OCI-LY7 (cell line): ENCODE data around the gene TIMM10B. TPM values are rescaled to one million over a fixed set of nuclear protein-coding genes. Genes with fewer than 3 reads are reported as not detected.

Experiments used
- BruUV-seq: library from RNA; stranded (reverse); fragments of 400-500 nt; replicated peaks from 2 replicates; lab custom pipeline; 2021; lab: Mats Ljungman, UMichigan
- CTCF ChIA-PET: fragments of 300-600 bp; sonication (Branson Sonifier 250); formaldehyde crosslinking; loops from one replicate; lab custom pipeline; 2022; ENCODE audit warnings: antibody characterized with exemption; ENCODE audit not compliant: unreplicated experiment; lab: Charles Lee
- POLR2A ChIA-PET: fragments of 300-600 bp; sonication (Branson Sonifier 250); formaldehyde crosslinking; loops from one replicate; lab custom pipeline; 2022; ENCODE audit warnings: antibody characterized with exemption; lab: Charles Lee
- DNase-seq: peaks from one replicate; pipeline ENCODE4 v3.0.0-alpha.2; 2015; ENCODE audit warnings: low spot score
- H2AFZ ChIP-seq: fragments of 200-600 bp; sonication (generic), shearing (Covaris generic); 2 replicates; pipeline ENCODE4 v1.6.1; 2014; ENCODE audit warnings: mild to moderate bottlenecking, antibody characterized with exemption, low read length, moderate library complexity
- H3K27ac ChIP-seq: fragments of 200-600 bp; sonication (generic); 2 replicates; pipeline ENCODE4 v1.5.1; 2014; ENCODE audit warnings: mixed run types, low read depth, mild to moderate bottlenecking, moderate library complexity, low read length, inconsistent platforms; ENCODE audit not compliant: poor library complexity, severe bottlenecking
- H3K36me3 ChIP-seq: fragments of 200-600 bp; sonication (generic); 2 replicates; pipeline ENCODE4 v1.6.1; 2014; ENCODE audit warnings: mild to moderate bottlenecking, antibody characterized with exemption, low read length, moderate library complexity, mixed read lengths; ENCODE audit not compliant: insufficient read depth
- H3K4me1 ChIP-seq: fragments of 200-600 bp; sonication (generic); 2 replicates; pipeline ENCODE4 v1.5.1; 2014; ENCODE audit warnings: mild to moderate bottlenecking, low read length; ENCODE audit not compliant: insufficient read depth, poor library complexity, severe bottlenecking
- H3K4me2 ChIP-seq: fragments of 200-600 bp; sonication (generic); 2 replicates; pipeline ENCODE4 v1.6.1; 2014; ENCODE audit warnings: mild to moderate bottlenecking, low read length
- H3K4me3 ChIP-seq: fragments of 200-600 bp; sonication (generic); 2 replicates; pipeline ENCODE4 v1.5.1; 2014; ENCODE audit warnings: mild to moderate bottlenecking, low read depth, low read length; ENCODE audit not compliant: poor library complexity, severe bottlenecking
- H3K79me2 ChIP-seq: fragments of 200-600 bp; sonication (generic); 2 replicates; pipeline ENCODE4 v1.6.1; 2016; ENCODE audit warnings: low read depth, mild to moderate bottlenecking, low read length, moderate library complexity, mixed read lengths; ENCODE audit not compliant: insufficient read depth
- H3K9me2 ChIP-seq: fragments of 200-600 bp; sonication (generic); 2 replicates; pipeline ENCODE4 v1.6.1; 2016; ENCODE audit warnings: mild to moderate bottlenecking, low read length, mixed read lengths; ENCODE audit not compliant: insufficient read depth
- H3K9me3 ChIP-seq: fragments of 200-600 bp; sonication (generic); 2 replicates; pipeline ENCODE4 v1.6.1; 2014; ENCODE audit warnings: mild to moderate bottlenecking, mixed run types, low read length, mixed read lengths
- H4K20me1 ChIP-seq: fragments of 200-600 bp; sonication (generic); 2 replicates; pipeline ENCODE4 v1.6.1; 2014; ENCODE audit warnings: mild to moderate bottlenecking, antibody characterized with exemption, low read length, moderate library complexity, mixed read lengths; ENCODE audit not compliant: insufficient read depth
- EZH2phosphoT487 ChIP-seq: fragments of 200-600 bp; sonication (generic); IDR thresholded peaks from 2 replicates; pipeline ENCODE4 v1.6.1; 2018; ENCODE audit warnings: low read depth, borderline replicate concordance, mild to moderate bottlenecking, mixed run types, antibody characterized with exemption, low read length, moderate library complexity, mixed read lengths
- intact Hi-C: fragments of 100-400 bp; cut with micrococcal nuclease; formaldehyde crosslinking; loops from one replicate; pipeline ENCODE4 v1.10.0; 2022; ENCODE audit not compliant: unreplicated experiment
- total RNA-seq, 2 experiments: library from RNA; depleted of rRNA in 1 of 2; stranded (reverse); fragments of >200 nt in 1 of 2; shearing (Covaris generic) in 1 of 2; gene quantifications; 2 replicates each; pipeline ENCODE4 v1.2.3, GENCODE V29; 2014 to 2022
- TF ChIP-seq, protein P1 (sequence below): fragments of 200-600 bp; sonication (generic); conservative IDR thresholded peaks from 2 replicates; pipeline ENCODE4 v1.5.1; 2014; ENCODE audit warnings: mild to moderate bottlenecking, antibody characterized with exemption, low read length, moderate library complexity, mixed read lengths

Gene TIMM10B
- total RNA-seq, 2 experiments from 2014 or later, result 43.7 to 54.6 TPM

DNA sequence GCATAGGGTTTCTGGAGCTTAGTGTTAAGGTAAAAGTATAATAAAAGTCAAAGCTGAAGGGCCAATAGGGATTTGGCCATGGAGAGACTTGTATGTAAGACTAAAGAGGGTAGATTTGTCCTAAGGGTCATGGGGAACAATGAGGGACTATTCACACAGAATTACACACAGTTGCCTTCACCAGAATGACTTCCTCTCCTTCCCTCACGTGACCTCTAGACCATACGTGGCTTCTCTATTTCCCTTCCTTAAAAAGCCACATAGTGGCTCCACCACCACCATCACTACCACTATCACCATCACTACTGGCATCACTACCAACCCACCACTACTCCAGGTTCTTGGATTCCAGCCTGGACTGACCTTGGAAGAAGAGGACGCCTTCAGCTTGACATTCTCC lies 43.3 kb upstream of the TIMM10B start:
- intact Hi-C loops, result loop anchor here (5.0 kb wide), 1 partner anchor 489 kb away; the partner anchor contains the start of gene ZNF215
- no peaks in the 10 kb centered on the region for H3K9me3 ChIP-seq
- BruUV-seq, result no TSS peak
- peaks cover 82% of the 10 kb centered on the region for H3K4me1 ChIP-seq
- no peak overlapping the region for H3K4me3 ChIP-seq
- ChIA-PET POLR2A (interaction anchor here (0.7 to 3.1 kb wide), 9 partner anchors 16 to 60 kb away, joined by 3 to 17 read pairs (median 3); partner anchors contain the start of gene APBB1), CTCF (interaction anchor here (0.5 to 4.0 kb wide), 4 partner anchors 19 to 245 kb away, joined by 4 to 23 read pairs (median 4); partner anchors contain the start of genes APBB1, ARFIP2, MRPL17 and TIMM10B)
- TF ChIP-seq, protein P1, sequence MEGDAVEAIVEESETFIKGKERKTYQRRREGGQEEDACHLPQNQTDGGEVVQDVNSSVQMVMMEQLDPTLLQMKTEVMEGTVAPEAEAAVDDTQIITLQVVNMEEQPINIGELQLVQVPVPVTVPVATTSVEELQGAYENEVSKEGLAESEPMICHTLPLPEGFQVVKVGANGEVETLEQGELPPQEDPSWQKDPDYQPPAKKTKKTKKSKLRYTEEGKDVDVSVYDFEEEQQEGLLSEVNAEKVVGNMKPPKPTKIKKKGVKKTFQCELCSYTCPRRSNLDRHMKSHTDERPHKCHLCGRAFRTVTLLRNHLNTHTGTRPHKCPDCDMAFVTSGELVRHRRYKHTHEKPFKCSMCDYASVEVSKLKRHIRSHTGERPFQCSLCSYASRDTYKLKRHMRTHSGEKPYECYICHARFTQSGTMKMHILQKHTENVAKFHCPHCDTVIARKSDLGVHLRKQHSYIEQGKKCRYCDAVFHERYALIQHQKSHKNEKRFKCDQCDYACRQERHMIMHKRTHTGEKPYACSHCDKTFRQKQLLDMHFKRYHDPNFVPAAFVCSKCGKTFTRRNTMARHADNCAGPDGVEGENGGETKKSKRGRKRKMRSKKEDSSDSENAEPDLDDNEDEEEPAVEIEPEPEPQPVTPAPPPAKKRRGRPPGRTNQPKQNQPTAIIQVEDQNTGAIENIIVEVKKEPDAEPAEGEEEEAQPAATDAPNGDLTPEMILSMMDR, result no peak
- no peak for TF ChIP-seq EZH2phosphoT487
- peak overlapping the region; percentile 40 for H3K4me2 ChIP-seq
- peak overlapping the region; percentile 83; the same call in 1 of the 2 replicates for H2AFZ ChIP-seq
- no peaks in the 10 kb centered on the region for H3K36me3 ChIP-seq
- no peaks in the 10 kb centered on the region for H3K9me2 ChIP-seq
- H3K79me2 ChIP-seq, result no peaks in the 10 kb centered on the region
- no peak overlapping the region for H3K27ac ChIP-seq
- no peaks in the 10 kb centered on the region for H4K20me1 ChIP-seq
- DNase-seq, result peak; percentile 41

DNA sequence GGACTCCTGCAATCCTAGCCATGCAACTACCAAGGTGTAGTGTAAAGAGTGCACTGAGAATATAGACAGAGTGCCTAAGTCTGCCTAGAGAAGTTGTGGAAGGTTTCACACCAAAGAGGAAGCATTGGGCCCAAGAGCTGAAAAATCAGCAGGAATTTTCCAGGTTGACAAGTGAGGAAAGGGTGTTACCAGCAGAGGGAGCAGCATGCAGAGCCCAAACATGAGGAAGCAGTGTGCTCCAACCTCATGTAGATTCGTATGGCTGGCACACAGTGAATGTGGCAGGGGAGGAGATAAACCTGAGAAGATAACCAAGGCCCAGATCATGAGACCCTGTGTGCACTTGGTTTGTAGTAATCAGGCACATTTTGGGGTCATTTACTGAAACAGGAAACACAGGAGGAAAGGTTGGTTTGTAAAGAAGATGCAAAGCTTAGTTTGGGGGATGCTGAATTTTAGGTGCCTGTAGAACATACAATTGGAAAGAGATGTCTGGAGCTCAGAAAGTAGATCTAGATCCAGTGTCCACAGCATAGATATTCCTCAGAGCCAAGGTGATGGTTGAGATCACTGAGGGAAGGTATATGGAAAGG lies 42.2 kb upstream of the TIMM10B start:
- intact Hi-C loops, result loop anchor here (5.0 kb wide), 1 partner anchor 488 kb away; the partner anchor contains the start of gene ZNF215
- Histone ChIP-seq H3K27ac (no peak overlapping the region), H2AFZ (peak overlapping the region; percentile 83), H3K36me3 (no peaks in the 10 kb centered on the region), H3K9me2 (no peaks in the 10 kb centered on the region), H3K4me1 (peaks cover 80% of the 10 kb centered on the region), H3K79me2 (no peaks in the 10 kb centered on the region), H3K4me3 (no peak overlapping the region), H3K4me2 (peak overlapping the region; percentile 40), H4K20me1 (no peaks in the 10 kb centered on the region), H3K9me3 (no peaks in the 10 kb centered on the region)
- TF ChIP-seq EZH2phosphoT487, result no peak
- TF ChIP-seq, protein P1, result peak; percentile 83
- ChIA-PET CTCF (interaction anchor here (0.5 to 4.0 kb wide), 4 partner anchors 61 to 204 kb away, joined by 3 to 23 read pairs (median 3); no protein-coding TSS in a partner anchor), POLR2A (interaction anchor here (0.6 to 3.1 kb wide), 6 partner anchors 36 to 66 kb away, joined by 3 to 17 read pairs (median 3); no protein-coding TSS in a partner anchor)
- DNase-seq, result peak; percentile 72
- BruUV-seq, result no TSS peak

DNA sequence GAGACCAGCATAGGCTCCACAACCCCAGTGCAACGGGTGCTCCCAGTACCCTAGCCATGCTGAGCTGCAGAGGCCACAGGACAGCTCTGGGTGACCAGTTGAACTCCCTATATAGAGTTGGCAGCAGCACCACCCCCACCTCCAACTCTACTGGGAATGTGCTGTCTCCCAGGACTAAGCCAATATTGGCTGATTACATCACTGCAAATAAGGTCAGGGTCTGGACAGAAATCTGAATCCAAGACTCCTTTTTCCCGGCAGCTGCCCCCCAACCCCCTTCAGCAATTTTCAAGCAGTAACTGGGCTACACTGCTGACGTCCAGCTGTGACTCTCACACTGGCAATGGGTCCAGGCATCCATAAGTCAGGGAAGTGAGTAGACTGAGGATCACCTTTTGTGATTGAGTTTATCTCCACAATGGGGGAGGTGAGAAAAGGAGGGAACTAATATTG lies 40.4 kb upstream of the TIMM10B start, which contains the start of gene HPX:
TSS of gene HPX (minus strand) at position 82 of the 453 bp plus-strand sequence. CDS start at position 58, 24 bp downstream.
- Histone ChIP-seq H3K4me2 (no peak within 1 kb of the TSS), H4K20me1 (no peaks in the 10 kb centered on the region), H2AFZ (no peak within 1 kb of the TSS), H3K36me3 (no peaks in the 10 kb centered on the region), H3K27ac (no peak within 1 kb of the TSS), H3K9me3 (no peaks in the 10 kb centered on the region), H3K4me1 (peaks cover 61% of the 10 kb centered on the region), H3K9me2 (no peaks in the 10 kb centered on the region), H3K4me3 (no peak within 1 kb of the TSS), H3K79me2 (no peaks in the 10 kb centered on the region)
- intact Hi-C loops, result no loop called here
- no peak for DNase-seq
- TF ChIP-seq EZH2phosphoT487, result no peak
- TF ChIP-seq, protein P1, result no peak
- no TSS peak for BruUV-seq
- ChIA-PET POLR2A (interaction anchor here (0.7 to 1.3 kb wide), 3 partner anchors 14 to 52 kb away, joined by 3 read pairs; partner anchors contain the start of gene APBB1), CTCF (interaction anchor here (1.2 kb wide), 1 partner anchor 62 kb away, joined by 4 read pairs; no protein-coding TSS in a partner anchor)
